CD8-positive, alpha-beta memory T cell (primary cell): ENCODE measurements around the gene GRIN2D. TPM values are rescaled to one million over a fixed set of nuclear protein-coding genes. Genes with fewer than 3 reads are reported as not detected.
A peak's percentile ranks its signal among the peaks of the same experiment; 100 is the strongest.

Experiments
- CTCF ChIA-PET: fragments of 350-600 bp; sonication (Branson Sonifier 250); formaldehyde crosslinking; loops from one replicate; lab custom pipeline; 2021; ENCODE audit warnings: antibody characterized with exemption; lab: Charles Lee
- POLR2A ChIA-PET: fragments of 350-600 bp; sonication (Branson Sonifier 250); formaldehyde crosslinking; loops from one replicate; lab custom pipeline; 2021; ENCODE audit warnings: antibody characterized with exemption; lab: Charles Lee
- DNase-seq, 5 donors: peaks; one replicate each; pipeline versions ENCODE4 v3.0.0 to v3.0.0-alpha.2; 2020 to 2022; ENCODE audit warnings: mixed read lengths in 1 of 5
- H3K27ac ChIP-seq: one replicate; pipeline ENCODE4 v1.7.0; 2013; ENCODE audit warnings: low read depth, mild to moderate bottlenecking, low read length, moderate library complexity
- H3K27me3 ChIP-seq: 2 replicates; pipeline ENCODE4 v1.7.0; 2013; ENCODE audit warnings: low read length, mild to moderate bottlenecking; ENCODE audit not compliant: insufficient read depth, poor library complexity, severe bottlenecking
- H3K36me3 ChIP-seq: 2 replicates; pipeline ENCODE4 v1.7.0; 2013; ENCODE audit warnings: mild to moderate bottlenecking, low read length, moderate library complexity; ENCODE audit not compliant: insufficient read depth
- H3K4me1 ChIP-seq: 2 replicates; pipeline ENCODE4 v1.7.0; 2013; ENCODE audit warnings: mild to moderate bottlenecking, low read length, moderate library complexity; ENCODE audit not compliant: insufficient read depth
- H3K4me3 ChIP-seq: 2 replicates; pipeline ENCODE4 v1.7.0; 2013; ENCODE audit warnings: mild to moderate bottlenecking, low read length
- H3K9me3 ChIP-seq: 2 replicates; pipeline ENCODE4 v1.7.0; 2013; ENCODE audit warnings: mild to moderate bottlenecking, low read length
- H3K27ac Mint-ChIP-seq, 8 donors: one replicate each; pipeline ENCODE4 v1.8.0; 2020 to 2021; ENCODE audit warnings: mixed read lengths in 8 of 8, mild to moderate bottlenecking in 6 of 8, inconsistent platforms in 3 of 8, moderate library complexity in 3 of 8
- H3K27me3 Mint-ChIP-seq, 2 donors: one replicate each; pipeline ENCODE4 v1.8.0; 2020 to 2021; ENCODE audit warnings: mixed read lengths in 2 of 2, mild to moderate bottlenecking in 1 of 2, moderate library complexity in 1 of 2
- H3K36me3 Mint-ChIP-seq, 3 donors: one replicate each; pipeline ENCODE4 v1.8.0; 2020 to 2021; ENCODE audit warnings: mixed read lengths in 3 of 3, inconsistent platforms in 1 of 3, mild to moderate bottlenecking in 1 of 3
- H3K4me1 Mint-ChIP-seq, 3 donors: one replicate each; pipeline ENCODE4 v1.8.0; 2020 to 2021; ENCODE audit warnings: mixed read lengths in 3 of 3, inconsistent platforms in 1 of 3, mild to moderate bottlenecking in 1 of 3
- H3K4me3 Mint-ChIP-seq, 7 donors: one replicate each; pipeline ENCODE4 v1.8.0; 2020 to 2021; ENCODE audit warnings: mixed read lengths in 7 of 7, mild to moderate bottlenecking in 6 of 7, moderate library complexity in 4 of 7, inconsistent platforms in 2 of 7
- H3K9me3 Mint-ChIP-seq, 5 donors: one replicate each; pipeline ENCODE4 v1.8.0; 2020 to 2022; ENCODE audit warnings: mixed read lengths in 5 of 5, mild to moderate bottlenecking in 3 of 5, moderate library complexity in 2 of 5, inconsistent platforms in 1 of 5
- polyA plus RNA-seq: library from polyadenylated mRNA; unstranded; fragments of 300-500 nt; fragmentation: Illumina TruSeq; gene quantifications from one replicate; pipeline ENCODE4 v1.2.3, GENCODE V29; 2021
- total RNA-seq, 2 experiments: library from RNA; stranded (reverse); gene quantifications; one replicate each; pipeline ENCODE4 v1.2.3, GENCODE V29; 2021

The GRIN2D gene
- total and polyA plus RNA-seq, 3 experiments from 2014 or later, result 0.05 to 0.26 (median 0.13) TPM

- Histone ChIP-seq H3K4me1 (no peaks in the 10 kb centered on the region), H3K27ac (no peak overlapping the region), H3K9me3 (no peaks in the 10 kb centered on the region), H3K36me3 (no peaks in the 10 kb centered on the region), H3K27me3 (no peaks in the 10 kb centered on the region), H3K4me3 (no peak overlapping the region)
- Mint-ChIP-seq H3K4me1 (peaks cover 0 to 3% (median 0%) of the 10 kb centered on the region in 3 donors), H3K9me3 (no peaks in the 10 kb centered on the region), H3K4me3 (no peak overlapping the region), H3K27ac (peak overlapping the region in 1 of 8 donors; percentile 36), H3K27me3 (no peaks in the 10 kb centered on the region), H3K36me3 (peaks cover 3 to 9% (median 4%) of the 10 kb centered on the region in 3 donors)
- ChIA-PET CTCF (interaction anchor here (1.2 kb wide), 1 partner anchor 9 kb away, joined by 5 read pairs; no protein-coding TSS in a partner anchor), POLR2A (no interaction called here)
- DNase-seq, result no peak
Observed at GRCh38 chr19:48353677-48354076, 39.8 kb upstream of the GRIN2D start.

GRCh38 chr19:48354332-48354992 lies 39.0 kb upstream of the GRIN2D start:
- CTCF ChIA-PET, result interaction anchor here (1.2 kb wide), 1 partner anchor 9 kb away, joined by 5 read pairs; no protein-coding TSS in a partner anchor
- POLR2A ChIA-PET, result no interaction called here
- Histone ChIP-seq H3K4me3 (no peak overlapping the region), H3K9me3 (no peaks in the 10 kb centered on the region), H3K4me1 (no peaks in the 10 kb centered on the region), H3K27me3 (no peaks in the 10 kb centered on the region), H3K36me3 (no peaks in the 10 kb centered on the region), H3K27ac (no peak overlapping the region)
- Mint-ChIP-seq H3K9me3 (no peaks in the 10 kb centered on the region), H3K4me1 (peaks cover 0 to 3% (median 0%) of the 10 kb centered on the region in 3 donors), H3K27ac (no peak overlapping the region), H3K4me3 (no peak overlapping the region), H3K27me3 (no peaks in the 10 kb centered on the region), H3K36me3 (peaks cover 4 to 12% (median 5%) of the 10 kb centered on the region in 3 donors)
- DNase-seq, result no peak

- ChIA-PET CTCF (interaction anchor here (1.5 kb wide), 1 partner anchor 36 kb away, joined by 4 read pairs; the partner anchor contains the start of gene KDELR1), POLR2A (interaction anchor here (0.6 kb wide), 1 partner anchor 22 kb away, joined by 3 read pairs; no protein-coding TSS in a partner anchor)
- Histone ChIP-seq H3K27ac (no peak overlapping the region), H3K4me3 (no peak overlapping the region), H3K36me3 (no peaks in the 10 kb centered on the region), H3K27me3 (no peaks in the 10 kb centered on the region), H3K4me1 (no peaks in the 10 kb centered on the region), H3K9me3 (no peaks in the 10 kb centered on the region)
- Mint-ChIP-seq H3K27me3 (no peaks in the 10 kb centered on the region), H3K27ac (no peak overlapping the region), H3K36me3 (peaks cover 5 to 15% (median 6%) of the 10 kb centered on the region in 3 donors), H3K9me3 (no peaks in the 10 kb centered on the region), H3K4me3 (no peak overlapping the region), H3K4me1 (peaks cover 0 to 3% (median 0%) of the 10 kb centered on the region in 3 donors)
- no peak for DNase-seq
Observed at GRCh38 chr19:48355365-48355954, 38.0 kb upstream of the GRIN2D start.

GRCh38 chr19:48359123-48359522 lies 34.3 kb upstream of the GRIN2D start:
- Mint-ChIP-seq H3K4me1 (peaks cover 10 to 13% (median 11%) of the 10 kb centered on the region in 3 donors), H3K36me3 (peaks cover 5 to 22% (median 8%) of the 10 kb centered on the region in 3 donors), H3K27me3 (no peaks in the 10 kb centered on the region), H3K9me3 (no peaks in the 10 kb centered on the region), H3K27ac (no peak overlapping the region), H3K4me3 (no peak overlapping the region)
- H3K27ac ChIP-seq, result no peak overlapping the region
- no peaks in the 10 kb centered on the region for H3K9me3 ChIP-seq
- ChIA-PET POLR2A (no interaction called here), CTCF (interaction anchor here (1.2 to 1.5 kb wide), 2 partner anchors 25 to 226 kb away, joined by 3 read pairs; no protein-coding TSS in a partner anchor)
- H3K4me3 ChIP-seq, result no peak overlapping the region
- no peaks in the 10 kb centered on the region for H3K36me3 ChIP-seq
- DNase-seq, result no peak
- peaks cover 12% of the 10 kb centered on the region for H3K4me1 ChIP-seq
- no peaks in the 10 kb centered on the region for H3K27me3 ChIP-seq

GRCh38 chr19:48361912-48362311 lies 31.6 kb upstream of the GRIN2D start:
- Histone ChIP-seq H3K4me1 (peaks cover 20% of the 10 kb centered on the region), H3K4me3 (no peak overlapping the region), H3K27ac (no peak overlapping the region), H3K27me3 (no peaks in the 10 kb centered on the region), H3K9me3 (no peaks in the 10 kb centered on the region), H3K36me3 (no peaks in the 10 kb centered on the region)
- no peaks in the 10 kb centered on the region for H3K27me3 Mint-ChIP-seq
- no peak for DNase-seq
- no peaks in the 10 kb centered on the region for H3K9me3 Mint-ChIP-seq
- H3K4me3 Mint-ChIP-seq, result peak overlapping the region in 4 of 7 donors; percentile 8 to 57 (median 28)
- H3K36me3 Mint-ChIP-seq, result peaks cover 5 to 20% (median 8%) of the 10 kb centered on the region in 3 donors
- peak overlapping the region in 2 of 8 donors; percentile 18 to 61 for H3K27ac Mint-ChIP-seq
- POLR2A ChIA-PET, result interaction anchor here (3.1 kb wide), 1 partner anchor 29 kb away, joined by 22 read pairs; no protein-coding TSS in a partner anchor
- peaks cover 13 to 19% (median 16%) of the 10 kb centered on the region in 3 donors for H3K4me1 Mint-ChIP-seq
- CTCF ChIA-PET, result interaction anchor here (2.9 to 3.7 kb wide), 2 partner anchors 29 kb away, joined by 18 to 21 read pairs; partner anchors contain the start of gene KDELR1

GRCh38 chr19:48362716-48363499 lies 30.6 kb upstream of the GRIN2D start:
- Mint-ChIP-seq H3K4me3 (peak overlapping the region; percentile 81 to 92 (median 89)), H3K4me1 (peaks cover 13 to 19% (median 16%) of the 10 kb centered on the region in 3 donors), H3K9me3 (no peaks in the 10 kb centered on the region), H3K27ac (peak overlapping the region; percentile 61 to 98 (median 92)), H3K36me3 (peaks cover 5 to 18% (median 8%) of the 10 kb centered on the region in 3 donors), H3K27me3 (no peaks in the 10 kb centered on the region)
- Histone ChIP-seq H3K4me1 (peaks cover 20% of the 10 kb centered on the region), H3K9me3 (no peaks in the 10 kb centered on the region), H3K27me3 (no peaks in the 10 kb centered on the region), H3K27ac (peak overlapping the region; percentile 90), H3K4me3 (peak overlapping the region; percentile 99), H3K36me3 (no peaks in the 10 kb centered on the region)
- ChIA-PET CTCF (interaction anchor here (1.1 to 3.7 kb wide), 5 partner anchors 9 to 39 kb away, joined by 3 to 21 read pairs (median 6); partner anchors contain the start of gene KDELR1), POLR2A (interaction anchor here (0.5 to 3.1 kb wide), 6 partner anchors 30 to 1250 kb away, joined by 3 to 22 read pairs (median 4); partner anchors contain the start of gene ZC3H4)
- DNase-seq, result peak; percentile 83 to 92 (median 84)

GRCh38 chr19:48363500-48363809 lies 30.0 kb upstream of the GRIN2D start:
- H3K9me3 Mint-ChIP-seq, result no peaks in the 10 kb centered on the region
- H3K36me3 Mint-ChIP-seq, result peaks cover 3 to 16% (median 8%) of the 10 kb centered on the region in 3 donors
- Histone ChIP-seq H3K4me1 (peaks cover 20% of the 10 kb centered on the region), H3K36me3 (no peaks in the 10 kb centered on the region), H3K9me3 (no peaks in the 10 kb centered on the region), H3K27me3 (no peaks in the 10 kb centered on the region), H3K4me3 (peak overlapping the region; percentile 99), H3K27ac (peak overlapping the region; percentile 90)
- ChIA-PET CTCF (interaction anchor here (0.7 to 3.7 kb wide), 8 partner anchors 9 to 1574 kb away, joined by 3 to 21 read pairs (median 4); partner anchors contain the start of gene KDELR1), POLR2A (interaction anchor here (0.5 to 3.1 kb wide), 9 partner anchors 27 to 509 kb away, joined by 3 to 22 read pairs (median 6); partner anchors contain the start of genes KDELR1 and PPP1R15A)
- peak overlapping the region; percentile 81 to 92 (median 89) for H3K4me3 Mint-ChIP-seq
- no peaks in the 10 kb centered on the region for H3K27me3 Mint-ChIP-seq
- peaks cover 13 to 19% (median 16%) of the 10 kb centered on the region in 3 donors for H3K4me1 Mint-ChIP-seq
- DNase-seq, result no peak
- peak overlapping the region; percentile 86 to 98 (median 93) for H3K27ac Mint-ChIP-seq
